ENCODE results near the gene JAML.

The JAML gene

DNA sequence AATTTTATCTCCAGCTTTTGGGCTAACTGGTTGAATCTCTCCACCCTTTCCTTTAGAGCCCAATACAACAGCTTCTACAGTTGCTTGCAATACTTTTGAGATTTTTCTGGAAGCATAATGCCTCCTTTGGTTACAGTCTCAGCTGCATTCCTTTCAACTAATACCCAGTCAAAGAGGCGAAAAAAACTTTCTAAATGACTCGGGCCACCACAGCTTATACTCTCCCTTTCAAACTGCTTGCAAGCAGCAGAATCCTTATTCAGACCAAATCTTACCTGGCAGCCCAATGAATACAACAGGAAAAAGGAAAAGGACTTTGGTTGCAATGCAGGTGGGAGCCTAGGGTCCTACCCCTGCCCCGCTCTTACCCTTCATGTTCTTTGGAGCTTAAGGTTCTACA, 15.8 kb downstream of the JAML start:
- Mint-ChIP-seq H3K27me3 (no peaks in the 10 kb centered on the region), H3K36me3 (ENCODE audit: insufficient read depth) (peaks cover 66% of the 10 kb centered on the region), H3K4me1 (ENCODE audit: low read depth in 2 of 2) (peaks cover 38 to 48% of the 10 kb centered on the region in 2 donors), H3K4me3 (no peak overlapping the region), H3K27ac (no peak overlapping the region), H3K9me3 (no peaks in the 10 kb centered on the region)
- ATAC-seq (replicated peaks) (no peak), DNase-seq (no peak)

DNA sequence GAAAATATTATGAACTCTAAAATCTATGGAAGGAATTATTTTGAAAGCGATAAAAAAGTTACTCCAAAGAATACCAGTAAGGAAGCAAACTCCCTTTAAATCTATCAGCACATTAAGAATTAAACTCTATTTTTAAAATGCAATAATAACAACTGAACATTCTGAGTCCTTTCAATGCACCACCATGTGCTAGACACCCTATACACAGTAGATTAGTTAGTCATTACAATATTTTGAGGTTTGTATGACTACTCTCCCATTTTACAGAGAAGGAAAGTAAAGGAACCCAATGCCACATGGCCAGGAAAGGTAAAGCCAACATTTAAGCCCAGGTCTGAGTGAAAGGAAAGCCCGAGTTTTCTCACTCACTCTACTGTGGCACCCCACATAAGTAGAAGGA, 17.7 kb downstream of the JAML start:
- DNase-seq, result no peak
- peak overlapping the region; percentile 79 to 82 for H3K27ac Mint-ChIP-seq
- peak overlapping the region; percentile 54 to 56 for H3K4me3 Mint-ChIP-seq
- peaks cover 18 to 31% of the 10 kb centered on the region in 2 donors for H3K4me1 Mint-ChIP-seq (ENCODE audit: low read depth in 2 of 2)
- H3K9me3 Mint-ChIP-seq, result no peaks in the 10 kb centered on the region
- H3K36me3 Mint-ChIP-seq (ENCODE audit: insufficient read depth), result peaks cover 51% of the 10 kb centered on the region
- H3K27me3 Mint-ChIP-seq, result no peaks in the 10 kb centered on the region
- ATAC-seq (replicated peaks), result no peak

DNA sequence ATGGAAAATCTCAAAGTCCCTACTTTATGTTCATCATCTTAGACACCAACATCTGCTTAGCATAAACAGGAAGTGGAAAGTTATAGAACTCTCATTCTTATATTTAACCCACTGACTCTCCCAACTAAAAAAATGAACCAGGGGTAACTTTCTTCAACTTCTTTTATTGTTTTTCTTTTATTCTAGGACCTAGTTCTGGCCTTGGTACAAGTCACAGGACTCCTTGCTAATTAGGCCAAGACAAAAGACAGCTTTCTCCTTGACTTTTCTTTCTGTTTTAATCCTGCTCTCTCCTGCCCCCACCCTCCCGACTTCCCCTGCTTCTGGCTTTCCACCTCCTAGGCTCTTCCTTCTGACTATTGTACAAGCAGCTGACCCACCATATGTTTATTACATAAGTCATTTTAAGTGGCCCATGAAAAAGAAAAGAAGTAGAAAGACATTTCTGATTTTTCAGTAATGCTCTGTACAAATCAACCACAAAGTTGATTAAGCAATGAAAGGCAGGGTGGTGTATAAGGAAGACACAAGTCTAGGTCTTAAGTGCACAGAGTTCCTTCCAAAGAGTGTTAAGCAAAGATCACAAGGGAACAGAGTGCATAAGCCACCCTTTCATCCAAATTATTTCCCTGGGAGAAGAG, 18.3 kb downstream of the JAML start:
- H3K36me3 Mint-ChIP-seq (ENCODE audit: insufficient read depth), result peaks cover 46% of the 10 kb centered on the region
- no peaks in the 10 kb centered on the region for H3K9me3 Mint-ChIP-seq
- ATAC-seq (replicated peaks) (no peak), DNase-seq (no peak)
- H3K4me1 Mint-ChIP-seq (ENCODE audit: low read depth in 2 of 2), result peaks cover 18 to 27% of the 10 kb centered on the region in 2 donors
- H3K27ac Mint-ChIP-seq, result peak overlapping the region; percentile 79 to 82
- H3K27me3 Mint-ChIP-seq, result no peaks in the 10 kb centered on the region
- H3K4me3 Mint-ChIP-seq, result peak overlapping the region; percentile 54 to 56

DNA sequence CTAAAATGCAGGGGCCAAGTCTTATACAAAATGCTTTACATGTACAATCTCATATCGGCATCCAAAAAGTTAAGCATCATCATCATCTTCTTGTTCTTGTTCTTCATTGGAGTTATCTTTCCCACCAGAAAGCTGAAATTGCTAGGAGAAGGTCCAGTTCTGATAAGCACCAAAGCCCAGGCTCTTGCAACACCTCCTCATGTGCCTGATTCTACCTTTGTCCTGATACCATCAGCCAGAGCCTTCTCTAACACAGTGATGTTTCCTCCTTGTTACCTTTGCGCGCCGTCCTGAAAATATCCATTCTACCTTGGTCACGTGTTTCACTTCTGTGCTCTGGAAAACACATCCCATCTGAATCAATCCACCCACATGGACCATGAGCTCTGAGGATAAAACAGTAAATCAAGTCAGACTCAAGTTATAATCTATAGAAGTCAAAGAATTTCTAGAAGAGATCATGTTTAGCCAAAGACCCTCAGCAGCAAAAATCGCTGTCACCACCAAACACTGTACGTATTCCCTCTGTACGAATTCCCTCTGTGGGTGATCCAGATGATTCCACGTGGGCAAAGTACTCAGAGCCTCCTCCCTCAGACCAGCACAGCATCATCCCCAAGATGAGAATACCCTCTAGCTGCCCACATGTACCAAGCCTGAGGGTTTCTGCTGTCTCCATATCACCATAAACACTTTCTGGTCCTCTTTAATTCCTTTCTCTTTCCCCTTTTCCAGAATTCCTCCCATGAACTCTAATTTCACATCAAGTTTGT, 19.0 kb downstream of the JAML start:
- H3K27ac Mint-ChIP-seq, result peak overlapping the region; percentile 79 to 82
- no peak for DNase-seq

DNA sequence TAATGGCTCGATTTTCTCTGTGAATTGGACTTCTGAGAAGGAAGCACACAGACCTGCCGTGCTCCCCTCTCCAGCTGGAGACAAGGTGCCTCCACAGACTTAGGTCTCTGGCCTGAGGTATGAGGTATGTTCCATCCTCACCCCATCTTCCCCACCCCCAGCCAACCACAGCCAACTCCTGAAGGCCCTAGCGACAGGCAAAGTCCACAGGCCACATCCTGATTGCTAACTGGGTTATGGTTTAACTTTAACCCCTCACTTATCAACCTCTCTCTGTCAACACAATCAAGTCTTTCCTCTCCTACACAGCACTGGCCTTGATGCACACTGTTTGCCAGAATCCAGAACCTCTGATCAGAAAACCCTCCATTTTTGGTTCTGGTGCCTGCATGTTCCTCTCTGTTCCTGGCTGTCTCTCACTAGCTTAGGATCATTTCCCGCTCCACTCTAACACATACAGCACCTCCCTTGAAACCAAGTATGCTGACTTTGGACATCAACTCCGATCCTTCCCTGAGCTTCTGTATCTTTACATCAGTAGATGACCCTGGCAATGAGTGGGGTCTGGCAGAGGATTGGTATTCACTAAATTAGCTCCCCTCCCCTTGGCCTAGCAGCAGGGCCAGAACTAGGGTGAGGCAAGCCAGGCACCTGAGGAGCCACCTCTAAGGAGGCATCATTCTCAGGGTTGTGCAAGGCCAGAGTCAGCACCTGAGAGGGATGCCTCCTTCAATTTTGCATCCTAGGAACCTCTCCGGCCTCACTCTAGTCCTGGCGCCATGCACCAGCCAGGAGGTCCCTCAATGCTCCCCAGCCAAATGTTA, 22.0 kb downstream of the JAML start:
- Mint-ChIP-seq H3K36me3 (ENCODE audit: insufficient read depth) (peaks cover 31% of the 10 kb centered on the region), H3K4me3 (no peak overlapping the region), H3K27me3 (no peaks in the 10 kb centered on the region), H3K4me1 (ENCODE audit: low read depth in 2 of 2) (peaks cover 29 to 32% of the 10 kb centered on the region in 2 donors), H3K27ac (no peak overlapping the region), H3K9me3 (no peaks in the 10 kb centered on the region)
- peak; percentile 81 for ATAC-seq (replicated peaks)
- DNase-seq, result peak; percentile 60 to 71 (median 68)

More for the DNA sequence above, 19.0 kb downstream of the JAML start:
- no peak for ATAC-seq (replicated peaks)
- H3K9me3 Mint-ChIP-seq, result no peaks in the 10 kb centered on the region
- H3K4me1 Mint-ChIP-seq (ENCODE audit: low read depth in 2 of 2), result peaks cover 18 to 27% of the 10 kb centered on the region in 2 donors
- no peaks in the 10 kb centered on the region for H3K27me3 Mint-ChIP-seq
- peak overlapping the region; percentile 54 to 56 for H3K4me3 Mint-ChIP-seq
- peaks cover 39% of the 10 kb centered on the region for H3K36me3 Mint-ChIP-seq (ENCODE audit: insufficient read depth)

DNA sequence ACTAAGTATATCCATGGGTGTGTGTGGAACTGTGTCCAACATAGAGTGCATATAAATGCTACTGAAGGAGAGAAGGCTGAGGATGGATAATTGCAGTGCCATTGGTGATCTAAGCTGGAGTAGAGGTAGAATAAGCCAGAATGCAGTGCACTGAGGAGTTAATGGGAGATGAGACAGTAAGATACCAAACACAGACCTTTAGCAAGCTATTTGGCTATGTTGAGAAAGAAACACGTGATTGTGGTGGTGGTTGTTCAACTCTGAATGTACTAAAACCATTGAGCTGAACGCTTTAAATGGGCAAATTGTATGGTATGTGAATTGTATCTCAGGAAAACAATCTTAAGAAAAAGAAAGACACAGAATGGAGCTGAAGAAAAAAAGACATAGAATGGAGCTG, 22.8 kb downstream of the JAML start:
- peak; percentile 21 for ATAC-seq (replicated peaks)
- Mint-ChIP-seq H3K4me1 (ENCODE audit: low read depth in 2 of 2) (peaks cover 26 to 28% of the 10 kb centered on the region in 2 donors), H3K27ac (no peak overlapping the region), H3K4me3 (no peak overlapping the region), H3K27me3 (no peaks in the 10 kb centered on the region), H3K9me3 (no peaks in the 10 kb centered on the region), H3K36me3 (ENCODE audit: insufficient read depth) (peaks cover 35% of the 10 kb centered on the region)
- no peak for DNase-seq

DNA sequence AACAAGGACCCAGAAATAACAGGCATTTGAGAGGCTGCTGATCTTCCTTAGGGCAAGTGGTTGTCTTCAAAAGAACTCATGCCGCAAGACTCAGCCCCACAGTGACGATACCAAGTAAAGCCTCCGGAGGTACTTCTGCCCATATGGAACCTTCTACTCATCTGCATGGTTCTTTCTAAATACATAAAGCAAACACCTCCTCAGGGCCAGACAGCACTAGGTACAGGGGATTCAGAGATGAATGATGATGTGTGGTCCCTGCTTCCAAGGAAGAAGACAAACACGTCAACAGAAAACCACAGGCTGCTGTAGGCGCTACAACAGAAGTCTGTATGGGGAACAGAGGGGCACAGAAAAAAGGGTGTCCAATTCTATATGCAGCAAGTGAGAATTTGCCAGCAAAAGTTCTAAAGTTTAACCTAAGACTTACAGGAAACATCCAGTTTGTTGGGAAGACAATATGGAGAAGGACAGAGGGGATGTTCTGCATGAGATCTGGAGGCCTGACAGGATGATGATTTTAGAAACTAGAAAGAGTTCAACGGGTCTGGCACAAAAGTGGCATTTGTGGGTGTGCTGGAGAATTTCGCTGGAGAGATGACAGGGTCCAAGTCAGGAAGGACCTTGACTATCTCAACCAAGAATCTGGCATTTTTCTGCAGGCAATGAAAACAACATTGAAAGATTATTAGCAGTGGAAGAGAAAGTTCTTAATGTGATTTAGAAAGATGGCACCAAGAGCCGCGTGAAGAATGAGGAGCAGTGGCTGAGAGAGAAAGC, 23.7 kb downstream of the JAML start:
- DNase-seq (peak in 2 of 3 experiments; percentile 27 to 32), ATAC-seq (replicated peaks) (peak; percentile 66)
- Mint-ChIP-seq H3K27ac (no peak overlapping the region), H3K36me3 (ENCODE audit: insufficient read depth) (peaks cover 34% of the 10 kb centered on the region), H3K4me3 (no peak overlapping the region), H3K9me3 (no peaks in the 10 kb centered on the region), H3K4me1 (ENCODE audit: low read depth in 2 of 2) (peaks cover 17 to 20% of the 10 kb centered on the region in 2 donors), H3K27me3 (no peaks in the 10 kb centered on the region)

DNA sequence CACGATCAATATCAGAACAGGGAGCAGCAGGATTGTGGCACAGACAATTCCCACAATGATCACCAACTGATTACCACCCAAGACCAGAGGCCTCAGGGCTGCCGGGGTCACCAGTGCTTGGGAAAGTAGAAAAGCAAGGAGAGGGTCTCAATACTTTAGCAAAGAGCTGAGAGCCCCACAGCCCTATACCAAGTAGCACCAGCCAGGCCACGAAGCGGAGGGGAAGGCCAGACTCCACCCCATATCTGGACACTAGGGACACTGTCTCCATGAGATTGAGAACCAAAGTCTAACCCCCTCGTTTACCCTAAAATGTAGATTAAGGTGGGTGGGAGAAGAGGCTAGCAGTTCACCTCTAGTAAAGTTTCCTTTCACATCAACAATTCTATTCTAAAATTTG, 24.3 kb downstream of the JAML start:
- Mint-ChIP-seq H3K9me3 (no peaks in the 10 kb centered on the region), H3K27ac (peak overlapping the region in 1 of 2 donors; percentile 72), H3K36me3 (ENCODE audit: insufficient read depth) (peaks cover 32% of the 10 kb centered on the region), H3K27me3 (no peaks in the 10 kb centered on the region), H3K4me1 (ENCODE audit: low read depth in 2 of 2) (peaks cover 11 to 14% of the 10 kb centered on the region in 2 donors), H3K4me3 (no peak overlapping the region)
- no peak for DNase-seq
- no peak for ATAC-seq (replicated peaks)

DNA sequence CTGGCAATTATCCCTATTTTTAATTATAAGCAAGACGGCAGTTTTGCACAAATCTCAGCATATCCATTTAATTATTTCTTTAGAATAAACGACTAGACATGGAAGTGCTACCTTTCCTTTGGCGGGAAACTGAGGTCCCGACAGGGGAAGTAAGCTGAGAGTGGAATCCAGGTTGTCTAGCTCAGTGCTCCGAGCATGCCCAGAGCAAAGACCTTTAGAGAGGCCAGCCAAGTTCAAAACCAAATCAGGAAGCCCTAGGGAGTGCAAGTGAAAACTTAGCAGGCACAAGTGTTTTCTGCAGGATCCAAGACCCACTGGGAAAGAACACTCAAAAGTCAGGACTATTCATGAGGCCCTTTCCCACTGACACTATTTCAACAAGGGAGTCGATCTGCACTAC, 25.7 kb downstream of the JAML start:
- Mint-ChIP-seq H3K9me3 (no peaks in the 10 kb centered on the region), H3K36me3 (ENCODE audit: insufficient read depth) (peaks cover 41% of the 10 kb centered on the region), H3K4me1 (ENCODE audit: low read depth in 2 of 2) (peaks cover 13% of the 10 kb centered on the region in 2 donors), H3K27ac (peak overlapping the region in 1 of 2 donors; percentile 61), H3K27me3 (no peaks in the 10 kb centered on the region), H3K4me3 (peak overlapping the region in 1 of 2 donors; percentile 15)
- no peak for ATAC-seq (replicated peaks)
- DNase-seq, result no peak

DNA sequence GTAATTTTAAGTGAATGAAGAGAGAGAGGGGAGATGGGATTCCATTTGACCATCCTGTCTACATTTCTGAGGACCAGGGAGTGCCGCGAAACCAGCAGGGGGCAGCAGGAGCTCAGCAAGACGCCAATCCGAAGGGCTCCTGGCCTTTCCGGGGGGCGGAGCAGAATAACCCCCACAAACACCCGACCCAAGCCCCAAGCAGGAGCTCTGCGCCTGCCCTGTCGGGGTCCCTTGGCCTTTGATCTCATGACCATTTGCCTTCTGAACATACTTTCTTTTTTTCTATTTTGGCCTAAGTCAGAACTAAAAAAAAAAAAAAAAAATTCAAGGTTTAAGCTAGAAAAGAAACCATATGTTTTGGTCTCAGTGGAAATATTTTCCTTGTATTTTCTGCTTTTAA, 26.4 kb downstream of the JAML start:
- Mint-ChIP-seq H3K27me3 (no peaks in the 10 kb centered on the region), H3K36me3 (ENCODE audit: insufficient read depth) (peaks cover 49% of the 10 kb centered on the region), H3K9me3 (no peaks in the 10 kb centered on the region), H3K27ac (peak overlapping the region; percentile 23 to 61), H3K4me1 (ENCODE audit: low read depth in 2 of 2) (peaks cover 13% of the 10 kb centered on the region in 2 donors), H3K4me3 (peak overlapping the region in 1 of 2 donors; percentile 15)
- DNase-seq (peak; percentile 80 to 81 (median 80)), ATAC-seq (replicated peaks) (peak; percentile 30)

DNA sequence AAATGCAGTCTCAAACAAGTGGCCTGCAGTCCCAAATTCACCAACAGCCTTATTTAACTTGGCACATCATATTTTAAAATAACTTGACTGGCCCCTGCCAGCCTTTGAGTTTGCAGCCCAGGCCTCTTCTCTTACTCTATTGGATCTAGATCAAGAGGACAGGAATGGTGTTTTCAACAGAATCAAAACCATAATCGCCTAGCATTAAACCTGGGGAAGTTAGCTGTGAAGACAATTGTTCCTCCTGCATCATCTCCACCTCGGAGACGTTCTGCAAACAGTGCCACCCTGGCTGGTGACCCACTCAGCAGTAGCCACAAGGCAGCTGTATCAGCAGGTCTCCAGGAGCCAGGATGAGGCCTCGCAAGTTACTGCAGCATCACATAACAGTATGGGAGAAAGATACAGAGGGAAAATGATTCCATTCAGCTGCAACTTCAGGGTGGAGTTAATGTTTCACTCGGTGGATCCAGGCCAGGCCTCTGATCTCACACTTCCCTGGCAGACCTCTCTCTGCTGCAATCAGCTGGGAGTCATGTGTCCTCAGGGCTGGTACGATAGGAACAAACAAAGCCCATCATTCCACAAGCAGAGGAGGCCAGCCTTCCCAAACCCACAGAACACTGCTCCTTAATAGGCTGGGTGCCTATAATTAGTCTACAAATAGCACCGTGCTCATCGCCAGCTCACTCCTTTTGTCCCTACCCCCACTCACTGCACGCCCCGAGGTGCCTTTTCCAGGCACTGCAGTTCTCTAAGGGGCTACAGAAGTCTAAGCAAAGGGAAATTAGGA, 29.8 kb downstream of the JAML start:
- Mint-ChIP-seq H3K4me1 (ENCODE audit: low read depth in 2 of 2) (peaks cover 9 to 10% of the 10 kb centered on the region in 2 donors), H3K4me3 (no peak overlapping the region), H3K27ac (peak overlapping the region in 1 of 2 donors; percentile 38), H3K36me3 (ENCODE audit: insufficient read depth) (peaks cover 57% of the 10 kb centered on the region), H3K27me3 (peaks cover under 1 to 5% of the 10 kb centered on the region in 2 donors), H3K9me3 (no peaks in the 10 kb centered on the region)
- ATAC-seq (replicated peaks) (no peak), DNase-seq (no peak)

DNA sequence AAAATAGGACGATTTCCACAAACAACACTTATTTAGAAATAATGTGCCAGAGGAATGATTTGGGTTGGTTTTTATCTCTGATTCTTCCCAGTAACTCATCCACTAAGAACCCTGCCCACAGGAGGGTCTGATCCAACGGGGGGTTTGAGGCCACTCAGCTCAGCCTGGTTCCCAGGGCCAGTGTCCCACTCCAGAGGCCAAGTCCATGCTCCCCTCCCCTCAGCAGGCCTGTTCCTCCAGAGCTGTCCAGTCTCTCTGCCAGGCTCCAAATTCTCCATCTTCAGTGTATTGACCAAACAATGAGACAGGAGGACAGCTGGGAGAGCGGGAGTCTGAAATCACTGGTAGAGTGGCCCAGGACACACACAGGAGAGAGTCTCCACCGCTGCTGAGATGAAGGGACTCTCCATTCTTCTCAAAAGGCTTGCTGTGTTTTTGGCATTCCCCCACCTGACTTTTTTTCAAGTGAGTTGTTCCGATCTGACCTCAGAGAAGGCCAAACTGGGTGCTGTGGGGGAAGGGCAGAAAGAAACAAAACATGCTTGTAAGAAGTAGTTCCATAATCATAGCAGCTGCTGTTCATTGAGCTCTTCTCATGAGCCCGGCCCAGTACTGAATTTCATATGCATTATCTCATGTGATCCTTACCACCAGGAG, 30.8 kb downstream of the JAML start:
- no peak for ATAC-seq (replicated peaks)
- H3K4me3 Mint-ChIP-seq, result no peak overlapping the region
- H3K27me3 Mint-ChIP-seq, result peaks cover 10 to 15% of the 10 kb centered on the region in 2 donors
- DNase-seq, result no peak
- no peak overlapping the region for H3K27ac Mint-ChIP-seq
- H3K36me3 Mint-ChIP-seq (ENCODE audit: insufficient read depth), result peaks cover 53% of the 10 kb centered on the region
- H3K4me1 Mint-ChIP-seq (ENCODE audit: low read depth in 2 of 2), result peaks cover 5 to 8% of the 10 kb centered on the region in 2 donors
- no peaks in the 10 kb centered on the region for H3K9me3 Mint-ChIP-seq

All from effector memory CD8-positive, alpha-beta T cell (primary cell).